IMR-90 (cell line): Measurements from ENCODE around the gene LAPTM5. TPM values are rescaled to one million over a fixed set of nuclear protein-coding genes. Genes with fewer than 3 reads are reported as not detected.
"Not testable (repeated sequence)": the region's sequence is repeated elsewhere in the genome, so short reads cannot be mapped to it uniquely, and the experiment has no call there.

Experiments
- ATAC-seq: fragments of 200-7000 bp; cut with Tn5 transposase; 2 replicates; pipeline ENCODE4 v1.9.1; 2020; ENCODE audit warnings: low read depth, mild to moderate bottlenecking, moderate library complexity
- BruUV-seq: library from RNA; stranded (reverse); fragments of 400-500 nt; replicated peaks from 2 replicates; lab custom pipeline; 2021; lab: Mats Ljungman, UMichigan
- CTCF ChIA-PET: fragments of 300-600 bp; formaldehyde crosslinking; extraction: SDS; loops from one replicate; lab custom pipeline; 2021; ENCODE audit warnings: antibody characterized with exemption; lab: Yijun Ruan, JAX
- POLR2A ChIA-PET: fragments of 300-600 bp; sonication (Branson Sonifier 250); formaldehyde crosslinking; loops from one replicate; lab custom pipeline; 2022; ENCODE audit warnings: antibody characterized with exemption; ENCODE audit not compliant: unreplicated experiment; lab: Charles Lee
- DNase-seq: peaks from one replicate; pipeline ENCODE4 v3.0.0; 2013
- H2AFZ ChIP-seq: replicated peaks from 2 replicates; pipeline ENCODE3; 2013; ENCODE audit warnings: low read length, mild to moderate bottlenecking; ENCODE audit not compliant: poor library complexity
- H2AK5ac ChIP-seq: 2 replicates; pipeline ENCODE4 v1.6.1; 2013; ENCODE audit warnings: low read depth, low read length, inconsistent platforms
- H2AK9ac ChIP-seq: replicated peaks from 2 replicates; pipeline ENCODE3; 2013; ENCODE audit warnings: mild to moderate bottlenecking, low read depth, low read length, moderate library complexity; ENCODE audit not compliant: poor library complexity
- H2BK120ac ChIP-seq: 2 replicates; pipeline ENCODE4 v1.6.1; 2013; ENCODE audit warnings: low read depth, low read length, inconsistent platforms
- H2BK15ac ChIP-seq: 3 replicates; pipeline ENCODE4 v1.6.1; 2013; ENCODE audit warnings: low read depth, low read length, inconsistent platforms
- H2BK20ac ChIP-seq: 2 replicates; pipeline ENCODE4 v1.6.1; 2013; ENCODE audit warnings: low read depth, mild to moderate bottlenecking, inconsistent platforms, low read length, moderate library complexity
- H2BK5ac ChIP-seq: 2 replicates; pipeline ENCODE4 v1.6.1; 2013; ENCODE audit warnings: mild to moderate bottlenecking, low read depth, low read length, inconsistent platforms; ENCODE audit not compliant: poor library complexity, severe bottlenecking
- H3K14ac ChIP-seq: replicated peaks from 2 replicates; pipeline ENCODE4 v1.6.1; 2013; ENCODE audit warnings: low read depth, low read length, inconsistent platforms
- H3K18ac ChIP-seq: 2 replicates; pipeline ENCODE4 v1.6.1; 2013; ENCODE audit warnings: low read depth, low read length, control low read depth
- H3K23ac ChIP-seq: 2 replicates; pipeline ENCODE4 v1.6.1; 2013; ENCODE audit warnings: low read depth, low read length, inconsistent platforms
- H3K27ac ChIP-seq: 2 replicates; pipeline ENCODE4 v1.5.1; 2013; ENCODE audit warnings: mild to moderate bottlenecking, control low read depth, low read length; ENCODE audit not compliant: insufficient read depth
- H3K27me3 ChIP-seq: 2 replicates; pipeline ENCODE4 v1.6.1; 2013; ENCODE audit warnings: low read length; ENCODE audit not compliant: control insufficient read depth, insufficient read depth
- H3K36me3 ChIP-seq: 2 replicates; pipeline ENCODE4 v1.6.1; 2013; ENCODE audit warnings: low read length, mixed read lengths; ENCODE audit not compliant: control insufficient read depth, insufficient read depth
- H3K4ac ChIP-seq: 2 replicates; pipeline ENCODE4 v1.6.1; 2013; ENCODE audit warnings: low read depth, low read length, inconsistent platforms
- H3K4me1 ChIP-seq: 2 replicates; pipeline ENCODE4 v1.6.1; 2013; ENCODE audit warnings: low read length, mixed read lengths; ENCODE audit not compliant: control insufficient read depth, insufficient read depth
- H3K4me2 ChIP-seq: 2 replicates; pipeline ENCODE4 v1.6.1; 2013; ENCODE audit warnings: low read depth, mild to moderate bottlenecking, control low read depth, low read length, moderate library complexity
- H3K4me3 ChIP-seq: 2 replicates; pipeline ENCODE4 v1.5.1; 2013; ENCODE audit warnings: low read depth, mild to moderate bottlenecking, control low read depth, low read length, moderate library complexity; ENCODE audit not compliant: insufficient read depth
- H3K56ac ChIP-seq: 2 replicates; pipeline ENCODE4 v1.6.1; 2013; ENCODE audit warnings: low read length, inconsistent platforms; ENCODE audit not compliant: insufficient read depth; ENCODE audit errors: extremely low read depth
- H3K79me1 ChIP-seq, 2 experiments: 2 replicates each; pipeline ENCODE4 v1.6.1; 2013; ENCODE audit warnings: low read length in 2 of 2, inconsistent platforms in 1 of 2, low read depth in 1 of 2
- H3K9ac ChIP-seq: 2 replicates; pipeline ENCODE4 v1.6.1; 2013; ENCODE audit warnings: low read depth, low read length, control low read depth
- H3K9me1 ChIP-seq: 2 replicates; pipeline ENCODE4 v1.6.1; 2013; ENCODE audit warnings: low read length, inconsistent platforms; ENCODE audit not compliant: insufficient read depth
- H3K9me3 ChIP-seq: 2 replicates; pipeline ENCODE4 v1.6.1; 2013; ENCODE audit warnings: low read length; ENCODE audit not compliant: control insufficient read depth, insufficient read depth
- H4K20me1 ChIP-seq: 2 replicates; pipeline ENCODE4 v1.6.1; 2013; ENCODE audit warnings: low read length, inconsistent platforms; ENCODE audit not compliant: insufficient read depth
- H4K5ac ChIP-seq: 2 replicates; pipeline ENCODE4 v1.6.1; 2013; ENCODE audit warnings: mild to moderate bottlenecking, low read depth, low read length, control low read depth
- H4K8ac ChIP-seq, 2 experiments: 2 replicates each; pipeline ENCODE4 v1.6.1; 2013; ENCODE audit warnings: low read depth in 2 of 2, low read length in 2 of 2, control low read depth in 1 of 2, inconsistent platforms in 1 of 2
- H4K91ac ChIP-seq: 2 replicates; pipeline ENCODE4 v1.6.1; 2013; ENCODE audit warnings: low read depth, low read length, inconsistent platforms; ENCODE audit not compliant: insufficient read depth
- WGBS, 2 experiments: methylation state at CpG; one replicate each; pipeline versions ENCODE4 v1.1.5 to v1.1.7; 2013; ENCODE audit warnings: missing lambda C conversion rate in 2 of 2; ENCODE audit not compliant: insufficient read length in 1 of 2; ENCODE audit errors: extremely low coverage in 2 of 2; 5-methylcytosine and 5-hydroxymethylcytosine counted together
- dilution Hi-C: fragments of 300-500 bp; cut with HindIII; formaldehyde crosslinking; loops from one replicate; pipeline ENCODE4 v1.14.3; 2018; ENCODE audit warnings: low sequenced_read_pairs; ENCODE audit not compliant: unreplicated experiment
- in situ Hi-C: fragments of 300-500 bp; cut with MboI; formaldehyde crosslinking; loops from 3 replicates; pipeline ENCODE4 v1.14.3; 2019; ENCODE audit warnings: low sequenced_read_pairs, inconsistent platforms, mixed read lengths
- intact Hi-C: fragments of 100-400 bp; cut with micrococcal nuclease; formaldehyde crosslinking; loops from 2 replicates; pipeline ENCODE4 v1.10.0; 2022
- polyA plus RNA-seq, 3 experiments: library from polyadenylated mRNA; depleted of rRNA; stranded (reverse); fragments of >200 nt; gene quantifications; 2 replicates each; pipeline ENCODE4 v1.2.3, GENCODE V29; 2012; ENCODE audit warnings: low replicate concordance in 1 of 3
- total RNA-seq: library from RNA; depleted of rRNA; stranded (reverse); fragments of >200 nt; gene quantifications from 2 replicates; pipeline ENCODE4 v1.2.3, GENCODE V29; 2012

LAPTM5 gene
- total and polyA plus RNA-seq, 2 of the 4 experiments (the other 2 are of a cell fraction): 0.09 TPM; not detected in 1

GRCh38 chr1:30766948-30767347, 9.4 kb upstream of the LAPTM5 start:
- H2AK5ac ChIP-seq, H3K4me2 ChIP-seq, H4K5ac ChIP-seq, H2BK5ac ChIP-seq, H3K4me1 ChIP-seq, H3K27ac ChIP-seq, H3K4me3 ChIP-seq, H2BK120ac ChIP-seq, H3K4ac ChIP-seq, POLR2A ChIA-PET, H3K23ac ChIP-seq, DNase-seq, ATAC-seq, H2AK9ac ChIP-seq, H4K20me1 ChIP-seq, H4K91ac ChIP-seq, H2BK15ac ChIP-seq, dilution Hi-C loops, H3K9me1 ChIP-seq, H3K14ac ChIP-seq, H3K36me3 ChIP-seq, in situ Hi-C loops, H3K9ac ChIP-seq, BruUV-seq, H2BK20ac ChIP-seq, H3K79me1 ChIP-seq, H2AFZ ChIP-seq, H3K27me3 ChIP-seq, H3K9me3 ChIP-seq, H3K18ac ChIP-seq, H4K8ac ChIP-seq, H3K56ac ChIP-seq: not testable (repeated sequence)
- 88% methylated on average over 3 of the region's 8 CpGs; no CpG with 5 or more reads in 1 of the 2 experiments for WGBS, 2 experiments
- intact Hi-C loops: loop anchor here (1.0 kb wide), 1 partner anchor 9 kb away; no protein-coding TSS in a partner anchor
- CTCF ChIA-PET: interaction anchor here (1.3 kb wide), 1 partner anchor 48 kb away, joined by 3 read pairs; no protein-coding TSS in a partner anchor
